Vagina (tissue), 2 donors: Measurements from ENCODE around the gene MEIS1.

Experiments
- CTCF ChIP-seq, 3 experiments: fragments of 450-650 bp in 2 of 3; fragments of 200-600 bp in 1 of 3; sonication (generic) in 1 of 3; IDR thresholded peaks; one replicate each; pipeline ENCODE4 v1.5.1; 2017 to 2019; ENCODE audit warnings: antibody characterized with exemption in 3 of 3, mild to moderate bottlenecking in 2 of 3, moderate library complexity in 2 of 3
- POLR2A ChIP-seq, 2 donors: fragments of 450-650 bp; IDR thresholded peaks; one replicate each; pipeline ENCODE4 v1.6.1; 2017; ENCODE audit warnings: antibody characterized with exemption in 2 of 2, mild to moderate bottlenecking in 2 of 2, moderate library complexity in 2 of 2

- TF ChIP-seq CTCF (IDR thresholded peaks at IDR 0.05): no peak
- TF ChIP-seq POLR2A (IDR thresholded peaks at IDR 0.05): no peak
These were observed 113.0 kb downstream of the MEIS1 start for GRCh38 chr2:66547887-66548286.
